Adipocyte (in vitro differentiated cells): ENCODE measurements around the gene PLA2G6.
"Not testable (repeated sequence)": the region's sequence is repeated elsewhere in the genome, so short reads cannot be mapped to it uniquely, and the experiment has no call there.

Experiments used
- DNase-seq: peaks from one replicate; pipeline ENCODE4 v3.0.0-alpha.2; 2015; ENCODE audit warnings: low read depth
- H3K27me3 ChIP-seq: replicated peaks from 2 replicates; pipeline ENCODE4 v1.7.0; 2013; ENCODE audit warnings: mild to moderate bottlenecking, low read length, moderate library complexity; ENCODE audit not compliant: control insufficient read depth, insufficient read depth
- H3K36me3 ChIP-seq: 2 replicates; pipeline ENCODE4 v1.7.0; 2013; ENCODE audit warnings: low read length, mild to moderate bottlenecking, moderate library complexity; ENCODE audit not compliant: control insufficient read depth, insufficient read depth, severe bottlenecking
- H3K4me1 ChIP-seq: 2 replicates; pipeline ENCODE4 v1.7.0; 2013; ENCODE audit warnings: mild to moderate bottlenecking, low read length, moderate library complexity; ENCODE audit not compliant: control insufficient read depth, insufficient read depth
- H3K4me3 ChIP-seq: 2 replicates; pipeline ENCODE4 v1.7.0; 2013; ENCODE audit warnings: mild to moderate bottlenecking, low read length, moderate library complexity
- H3K9ac ChIP-seq: 2 replicates; pipeline ENCODE4 v1.7.0; 2013; ENCODE audit warnings: mild to moderate bottlenecking, low read length, moderate library complexity
- H3K9me3 ChIP-seq: 2 replicates; pipeline ENCODE4 v1.7.0; 2013; ENCODE audit warnings: mild to moderate bottlenecking, low read length, moderate library complexity; ENCODE audit not compliant: control insufficient read depth

The PLA2G6 gene

GRCh38 chr22:38125751-38126201 is 55.9 kb downstream of the PLA2G6 start:
- no peaks in the 10 kb centered on the region for H3K27me3 ChIP-seq
- DNase-seq = no peak
- H3K9me3 ChIP-seq = no peaks in the 10 kb centered on the region
- H3K4me3 ChIP-seq = no peak overlapping the region
- peaks cover 3% of the 10 kb centered on the region for H3K4me1 ChIP-seq
- no peak overlapping the region for H3K9ac ChIP-seq
- peaks cover 24% of the 10 kb centered on the region for H3K36me3 ChIP-seq

- DNase-seq = no peak
- H3K4me3 ChIP-seq = no peak overlapping the region
- no peaks in the 10 kb centered on the region for H3K27me3 ChIP-seq
- peaks cover 24% of the 10 kb centered on the region for H3K36me3 ChIP-seq
- H3K4me1 ChIP-seq = no peaks in the 10 kb centered on the region
- no peak overlapping the region for H3K9ac ChIP-seq
- no peaks in the 10 kb centered on the region for H3K9me3 ChIP-seq
Measured at GRCh38 chr22:38125038-38125610, 56.5 kb downstream of the PLA2G6 start.

- no peaks in the 10 kb centered on the region for H3K27me3 ChIP-seq
- H3K36me3 ChIP-seq = peaks cover 24% of the 10 kb centered on the region
- H3K9me3 ChIP-seq = no peaks in the 10 kb centered on the region
- H3K4me1 ChIP-seq = no peaks in the 10 kb centered on the region
- no peak for DNase-seq
- H3K9ac ChIP-seq = no peak overlapping the region
- no peak overlapping the region for H3K4me3 ChIP-seq
Measured at GRCh38 chr22:38124236-38124974, 57.2 kb downstream of the PLA2G6 start.

GRCh38 chr22:38122616-38123015 is 59.0 kb downstream of the PLA2G6 start:
- H3K9ac ChIP-seq = no peak overlapping the region
- H3K9me3 ChIP-seq = no peaks in the 10 kb centered on the region
- H3K4me1 ChIP-seq = no peaks in the 10 kb centered on the region
- no peak overlapping the region for H3K4me3 ChIP-seq
- DNase-seq = no peak
- H3K36me3 ChIP-seq = peaks cover 15% of the 10 kb centered on the region
- H3K27me3 ChIP-seq = no peaks in the 10 kb centered on the region

GRCh38 chr22:38120359-38121110 is 61.1 kb downstream of the PLA2G6 start:
- Histone ChIP-seq H3K4me1 (no peaks in the 10 kb centered on the region), H3K9me3 (no peaks in the 10 kb centered on the region), H3K4me3 (no peak overlapping the region), H3K27me3 (no peaks in the 10 kb centered on the region), H3K9ac (no peak overlapping the region), H3K36me3 (peaks cover 10% of the 10 kb centered on the region)
- DNase-seq = no peak

- H3K36me3 ChIP-seq, H3K9me3 ChIP-seq, H3K27me3 ChIP-seq, H3K4me1 ChIP-seq, H3K9ac ChIP-seq, H3K4me3 ChIP-seq, DNase-seq: not testable (repeated sequence)
Measured at GRCh38 chr22:38118747-38119146, 62.9 kb downstream of the PLA2G6 start.

- Histone ChIP-seq H3K27me3 (no peaks in the 10 kb centered on the region), H3K9ac (no peak overlapping the region), H3K36me3 (no peaks in the 10 kb centered on the region), H3K9me3 (no peaks in the 10 kb centered on the region), H3K4me1 (no peaks in the 10 kb centered on the region), H3K4me3 (no peak overlapping the region)
- no peak for DNase-seq
Measured at GRCh38 chr22:38118182-38118581, 63.4 kb downstream of the PLA2G6 start.

GRCh38 chr22:38117556-38117955 is 64.1 kb downstream of the PLA2G6 start:
- H3K9me3 ChIP-seq, H3K36me3 ChIP-seq, H3K9ac ChIP-seq, H3K4me3 ChIP-seq, H3K27me3 ChIP-seq, H3K4me1 ChIP-seq, DNase-seq: not testable (repeated sequence)

- H3K4me1 ChIP-seq = peaks cover 7% of the 10 kb centered on the region
- peaks cover 4% of the 10 kb centered on the region for H3K36me3 ChIP-seq
- H3K9ac ChIP-seq = no peak overlapping the region
- no peak overlapping the region for H3K4me3 ChIP-seq
- no peak for DNase-seq
- H3K9me3 ChIP-seq = no peaks in the 10 kb centered on the region
- H3K27me3 ChIP-seq = peaks cover 6% of the 10 kb centered on the region
Measured at GRCh38 chr22:38115423-38116205, 66.0 kb downstream of the PLA2G6 start.

- peaks cover 8% of the 10 kb centered on the region for H3K4me1 ChIP-seq
- peak; percentile 93 for DNase-seq
- peaks cover 4% of the 10 kb centered on the region for H3K36me3 ChIP-seq
- H3K9me3 ChIP-seq = no peaks in the 10 kb centered on the region
- H3K27me3 ChIP-seq = peaks cover 13% of the 10 kb centered on the region
- H3K4me3 ChIP-seq = no peak overlapping the region
- H3K9ac ChIP-seq = peak overlapping the region; percentile 34
Measured at GRCh38 chr22:38114484-38115398, 66.9 kb downstream of the PLA2G6 start.
